ENCODE data around the gene NKD2.
A peak's percentile ranks its signal among the peaks of the same experiment; 100 is the strongest.

Gene NKD2

DNA sequence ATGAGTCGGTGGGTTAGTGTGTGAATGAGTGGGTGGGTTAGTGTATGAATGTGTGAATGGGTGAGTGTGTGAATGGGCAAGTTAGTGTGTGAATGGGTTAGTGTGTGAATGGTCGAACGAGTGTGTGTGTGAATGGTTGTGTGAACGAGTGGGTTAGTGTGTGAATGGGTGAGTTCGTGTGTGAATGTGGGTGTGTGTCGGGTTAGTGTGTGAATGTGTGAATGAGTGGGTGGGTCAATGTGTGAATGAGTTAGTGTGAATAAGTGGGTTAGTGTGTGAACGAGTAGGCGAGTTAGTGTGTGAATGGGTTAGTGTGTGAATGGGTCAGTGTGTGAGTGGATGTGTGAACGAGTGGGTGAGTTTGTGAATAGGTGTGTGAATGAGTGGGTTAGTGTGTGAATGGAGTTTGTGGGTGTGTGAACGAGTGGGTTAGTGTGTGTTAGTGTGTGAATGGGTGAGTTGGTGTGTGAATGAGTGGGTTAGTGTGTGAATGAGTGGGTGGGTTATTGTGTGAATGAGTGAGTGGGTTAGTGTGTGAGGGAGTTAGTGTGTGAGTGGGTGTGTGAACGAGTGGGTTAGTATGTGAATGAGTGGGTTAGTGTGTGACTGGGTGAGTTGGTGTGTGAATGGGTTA, 38.8 kb downstream of the NKD2 start:
- DNase-seq = no peak

DNA sequence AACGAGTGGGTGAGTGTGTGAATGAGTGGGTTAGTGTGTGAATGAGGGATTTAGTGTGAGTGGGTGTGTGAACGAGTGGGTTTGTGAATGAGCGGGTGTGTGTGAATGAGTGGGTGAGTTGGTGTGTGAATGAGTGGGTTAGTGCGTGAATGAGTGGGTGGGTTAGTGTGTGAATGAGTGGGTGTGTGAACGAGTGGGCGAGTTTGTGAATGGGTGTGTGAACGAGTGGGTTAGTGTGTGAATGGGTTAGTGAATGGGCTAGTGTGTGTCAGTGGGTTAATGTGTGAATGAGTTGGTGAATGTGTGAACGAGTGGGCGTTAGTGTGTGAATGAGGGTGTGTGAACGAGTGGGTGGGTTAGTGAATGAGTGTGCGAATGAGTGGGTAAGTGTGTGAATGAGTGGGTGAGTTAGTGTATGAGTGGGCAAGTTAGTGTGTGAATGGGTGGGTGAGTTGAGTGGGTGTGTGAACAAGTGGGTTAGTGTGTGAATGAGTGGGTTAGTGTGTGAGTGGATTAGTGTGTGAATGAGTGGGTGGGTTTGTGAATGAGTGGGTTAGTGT, 39.6 kb downstream of the NKD2 start:
- DNase-seq = no peak

GRCh38 chr5:1048861-1049838, 40.5 kb downstream of the NKD2 start:
- peak; percentile 43 for DNase-seq

DNA sequence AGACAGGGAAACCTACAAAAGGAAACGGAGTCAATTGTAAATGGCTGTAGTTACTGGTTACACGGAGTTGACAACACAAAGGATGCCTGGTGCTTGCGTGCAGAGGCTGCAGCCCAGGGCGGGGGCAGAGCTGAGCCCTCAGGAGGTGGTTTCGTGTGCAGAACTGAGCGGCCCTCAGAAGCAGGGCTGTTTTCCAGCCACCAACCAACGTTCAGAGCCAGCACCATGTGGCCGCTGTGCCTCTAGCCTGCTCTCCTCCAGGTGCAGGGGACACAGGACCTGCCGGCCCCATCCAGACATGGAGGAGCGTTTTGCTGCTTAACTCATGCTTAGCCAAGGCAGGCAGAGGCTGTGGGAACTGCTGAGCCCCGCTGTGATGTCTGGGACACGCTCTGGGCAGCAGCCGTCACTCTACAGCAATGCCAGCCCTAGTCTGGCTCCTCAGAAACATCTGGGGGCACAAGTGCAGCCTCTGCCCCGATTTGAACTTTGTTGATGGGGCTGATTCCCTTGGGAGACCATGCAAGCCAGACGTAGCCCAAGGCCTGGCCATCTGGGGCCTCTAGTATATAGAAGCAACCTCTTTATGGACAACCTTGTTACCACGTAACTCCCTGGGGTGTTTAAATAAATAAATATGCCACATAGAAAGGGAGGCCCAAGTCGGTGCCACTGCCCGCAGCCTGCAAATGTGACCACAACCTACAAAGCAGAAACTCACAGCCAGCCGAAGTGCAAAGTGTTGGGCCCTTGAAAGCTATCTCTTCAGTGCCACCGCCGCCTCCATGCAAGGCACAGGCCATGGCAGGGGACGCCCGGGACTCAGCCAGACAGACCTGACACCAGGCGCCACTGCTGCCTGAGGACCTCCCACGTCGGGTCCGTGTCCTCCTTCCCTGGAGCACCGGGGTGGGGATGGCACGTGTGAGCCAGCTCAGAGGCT, 42.1 kb downstream of the NKD2 start:
- DNase-seq = no peak

GRCh38 chr5:1051366-1051720, 42.7 kb downstream of the NKD2 start:
- no peak for DNase-seq

- no peak for DNase-seq
These were observed 43.5 kb downstream of the NKD2 start for GRCh38 chr5:1052076-1052475.

- no peak for DNase-seq
These were observed 44.2 kb downstream of the NKD2 start for GRCh38 chr5:1052641-1053390.

- no peak for DNase-seq
These were observed 44.9 kb downstream of the NKD2 start for GRCh38 chr5:1053391-1054017.

DNA sequence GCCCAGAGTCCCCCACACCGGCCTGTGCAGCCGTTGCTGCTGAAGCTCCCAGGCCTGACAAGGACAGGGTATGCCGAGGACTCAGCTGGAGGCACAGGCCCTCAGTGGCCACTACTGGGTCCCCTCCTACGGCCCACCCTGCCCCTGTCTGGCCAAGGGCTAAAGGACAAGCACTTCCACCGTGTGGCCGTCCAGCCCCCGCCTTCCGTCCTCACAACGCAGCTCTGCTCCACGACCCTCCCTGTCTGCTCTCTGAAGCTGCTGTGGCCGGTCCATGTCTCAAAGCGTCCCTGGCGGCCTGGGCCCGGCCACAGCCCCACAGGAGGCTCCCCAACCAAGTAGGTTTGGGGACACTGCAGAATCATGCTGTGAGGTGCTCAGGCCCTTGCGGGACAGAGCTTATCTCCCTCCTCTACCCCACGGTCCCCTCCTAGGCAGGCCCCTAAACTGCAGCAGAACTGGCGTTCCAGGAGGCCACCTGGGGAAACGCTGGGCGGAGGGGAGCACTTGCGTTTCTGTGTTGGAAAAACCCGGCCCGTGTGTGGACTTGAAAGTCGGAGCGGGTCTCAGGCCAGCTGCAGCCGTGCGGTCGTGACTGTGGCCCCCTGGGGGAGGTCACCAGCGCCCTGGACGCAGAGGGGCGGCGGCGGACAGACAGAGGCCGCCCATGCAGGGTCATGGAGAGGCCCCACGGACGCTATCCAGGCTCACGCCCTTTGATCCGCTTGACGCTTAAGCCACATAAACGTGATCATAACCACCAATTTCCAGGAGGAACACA, 45.6 kb downstream of the NKD2 start:
- no peak for DNase-seq

DNA sequence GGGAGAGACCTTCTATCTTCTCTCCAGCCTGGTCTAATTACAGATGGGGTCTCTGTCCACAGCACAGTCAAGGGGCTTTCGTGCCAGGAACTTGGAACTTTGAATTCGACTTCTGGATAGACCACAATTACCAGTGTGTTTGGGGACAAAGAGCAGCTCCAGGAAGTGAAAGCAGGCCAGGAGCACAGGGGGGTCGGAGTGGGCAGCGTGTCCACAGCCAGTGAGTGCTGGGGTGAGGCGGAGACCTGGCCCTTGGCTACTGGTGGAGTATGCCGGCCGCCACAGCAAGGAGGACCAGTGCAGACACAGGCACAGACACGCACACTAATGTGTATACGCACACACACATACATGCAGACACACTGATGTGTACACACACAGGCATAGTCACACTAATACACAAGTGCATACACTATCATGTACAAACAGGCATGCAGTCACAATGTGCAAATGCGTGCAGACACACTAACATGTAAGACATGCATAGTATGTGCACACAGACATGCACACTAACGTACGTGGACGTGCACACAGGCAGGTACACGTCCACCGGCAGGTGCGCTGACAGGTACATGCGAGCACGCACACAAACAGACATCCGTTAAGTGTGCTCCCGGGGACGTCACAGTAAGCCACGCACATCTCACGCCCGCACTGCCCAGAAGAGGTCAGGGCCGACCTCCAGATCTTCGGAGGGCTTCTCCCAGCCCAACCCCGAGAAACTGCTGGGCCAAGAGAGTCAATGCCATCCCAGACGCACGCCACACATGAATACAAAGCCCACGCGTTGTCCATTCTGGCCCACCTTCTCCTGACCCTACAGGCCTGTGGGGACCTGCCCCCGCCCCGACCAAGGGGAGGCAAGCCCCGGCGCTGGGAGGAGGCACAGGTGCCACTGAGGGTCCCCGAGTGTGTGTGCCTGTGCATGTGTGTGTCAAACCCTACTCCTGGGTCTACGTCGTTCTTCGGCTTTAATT, 46.5 kb downstream of the NKD2 start:
- DNase-seq = no peak

DNA sequence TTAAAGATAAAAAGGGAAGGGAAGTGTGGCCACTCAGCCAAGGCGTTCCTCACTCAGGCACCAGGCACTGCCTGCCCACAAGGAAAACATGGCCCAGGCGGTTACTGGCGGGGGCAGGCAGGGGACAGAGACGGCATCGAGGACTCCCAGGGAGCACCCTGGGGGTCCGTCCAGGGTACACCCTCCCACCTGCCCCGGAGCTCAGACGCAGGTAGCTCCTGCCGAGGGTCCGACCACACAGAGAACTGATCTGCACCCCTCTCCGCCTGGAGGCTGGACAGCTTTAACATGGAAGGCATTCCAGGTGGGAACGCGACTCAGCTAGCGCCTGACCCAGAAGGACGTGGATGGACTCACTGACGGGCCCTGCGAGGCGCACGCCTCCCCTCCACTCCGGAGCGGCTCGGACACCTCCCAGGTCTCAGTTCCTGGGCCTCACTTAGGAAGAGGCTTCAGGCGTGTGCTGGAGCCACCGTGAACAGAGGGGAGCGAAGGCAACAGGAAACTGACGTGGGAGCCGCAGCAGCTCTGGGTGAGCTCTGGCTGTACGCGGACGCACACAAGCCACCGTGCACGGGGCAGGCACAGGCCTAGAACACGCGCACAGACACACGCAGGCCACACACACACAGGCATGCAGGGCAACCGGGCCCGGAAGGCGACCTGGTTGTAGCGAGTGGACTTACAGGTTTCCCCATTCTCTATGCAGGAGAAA, 47.5 kb downstream of the NKD2 start:
- no peak for DNase-seq

GRCh38 chr5:1056611-1057484, 48.2 kb downstream of the NKD2 start:
- DNase-seq = no peak

GRCh38 chr5:1057485-1058082, 49.0 kb downstream of the NKD2 start:
- DNase-seq = no peak

DNA sequence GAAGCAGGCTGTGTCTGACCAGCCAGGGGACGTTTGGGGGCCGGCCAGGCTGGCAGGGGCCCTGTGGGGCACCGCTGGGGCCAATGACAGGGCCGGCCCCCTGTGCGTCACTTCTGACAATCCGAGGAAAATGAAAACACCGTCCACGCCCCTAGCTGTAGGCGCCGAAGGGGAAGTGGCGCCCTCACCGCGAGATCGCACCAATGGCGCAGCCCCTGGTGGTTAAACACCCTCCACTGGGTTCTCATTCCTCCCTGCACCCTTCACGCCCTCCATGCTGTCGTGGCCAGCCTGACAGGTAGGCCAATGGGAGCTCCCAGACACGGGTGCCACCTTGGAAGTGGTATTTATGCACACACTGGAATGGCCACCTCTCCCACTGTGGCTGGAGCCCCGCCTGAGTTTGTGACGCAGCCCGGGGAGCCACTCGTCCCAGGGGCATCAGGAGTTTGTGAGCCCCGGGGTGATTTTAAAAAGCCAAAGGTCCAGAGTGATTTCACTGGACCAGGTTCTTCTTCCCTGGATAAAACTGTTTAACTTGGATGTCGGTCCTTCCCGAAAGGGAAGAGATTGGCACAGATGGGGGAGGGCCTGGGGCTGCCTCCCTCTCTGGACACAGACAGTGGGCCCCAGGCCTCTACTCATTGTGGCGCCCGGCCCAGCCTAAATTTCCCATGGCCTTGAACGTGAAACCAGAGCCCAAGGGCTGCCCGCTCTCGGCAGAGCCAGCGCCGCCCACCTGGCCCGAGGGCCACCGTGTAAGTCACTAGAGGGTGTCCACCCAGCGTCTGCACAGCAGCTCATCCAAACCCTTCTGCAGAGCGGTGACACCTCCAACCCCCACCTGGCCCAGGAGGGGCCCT, 49.7 kb downstream of the NKD2 start:
- no peak for DNase-seq

GRCh38 chr5:1058988-1059883, 50.6 kb downstream of the NKD2 start:
- no peak for DNase-seq
